ENCODE results near the gene CTPS2. TPM values are rescaled to one million over a fixed set of nuclear protein-coding genes. Genes with fewer than 3 reads are reported as not detected.

CTPS2 gene
- total and polyA plus RNA-seq, 2 experiments from 2014 or later: 10.4 to 35.5 TPM

DNA sequence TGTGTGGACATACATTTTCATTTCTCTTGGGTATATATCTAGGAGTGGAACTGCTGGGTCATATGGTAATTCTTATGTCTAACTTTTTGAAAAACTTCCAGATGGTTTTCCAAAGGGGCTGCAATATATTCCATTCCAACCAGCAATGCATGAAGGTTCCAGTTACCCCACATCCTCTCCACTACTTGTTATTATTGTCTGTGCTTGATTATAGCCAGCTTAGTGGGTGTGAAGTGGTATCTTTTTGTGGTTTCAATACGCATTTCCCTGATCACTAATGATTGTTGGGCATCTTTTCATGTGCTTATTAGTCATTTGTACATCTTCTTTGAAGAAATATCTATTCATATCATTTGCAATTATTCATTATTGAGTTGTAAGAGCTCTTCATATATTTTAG lies 94.0 kb downstream of the CTPS2 start:
- Mint-ChIP-seq H3K9me3 (no peaks in the 10 kb centered on the region), H3K36me3 (ENCODE audit: low read depth) (peaks cover 62% of the 10 kb centered on the region), H3K4me3 (no peak overlapping the region), H3K27me3 (ENCODE audit: insufficient read depth, low read depth, poor library complexity) (peaks cover 2% of the 10 kb centered on the region), H3K4me1 (peaks cover 3% of the 10 kb centered on the region; the same call in 1 of the 3 replicates), H3K27ac (no peak overlapping the region)
- H3K36me3 ChIP-seq (ENCODE audit: insufficient read depth): no peaks in the 10 kb centered on the region
- no peak overlapping the region for H3K27ac ChIP-seq (ENCODE audit: low read depth)
- H3K4me2 ChIP-seq: no peak overlapping the region
- H3F3A ChIP-seq (replicated peaks; ENCODE audit: low read depth): peaks cover 3% of the 10 kb centered on the region; the same call in 1 of the 2 replicates
- ATAC-seq: no peak
- H2AFZ ChIP-seq: no peak overlapping the region
- no peak for DNase-seq (ENCODE audit: low spot score)
- no peaks in the 10 kb centered on the region for H3K9me2 ChIP-seq (ENCODE audit: insufficient read depth)
- no peak overlapping the region for H3K4me3 ChIP-seq
- TF ChIP-seq, protein P1, sequence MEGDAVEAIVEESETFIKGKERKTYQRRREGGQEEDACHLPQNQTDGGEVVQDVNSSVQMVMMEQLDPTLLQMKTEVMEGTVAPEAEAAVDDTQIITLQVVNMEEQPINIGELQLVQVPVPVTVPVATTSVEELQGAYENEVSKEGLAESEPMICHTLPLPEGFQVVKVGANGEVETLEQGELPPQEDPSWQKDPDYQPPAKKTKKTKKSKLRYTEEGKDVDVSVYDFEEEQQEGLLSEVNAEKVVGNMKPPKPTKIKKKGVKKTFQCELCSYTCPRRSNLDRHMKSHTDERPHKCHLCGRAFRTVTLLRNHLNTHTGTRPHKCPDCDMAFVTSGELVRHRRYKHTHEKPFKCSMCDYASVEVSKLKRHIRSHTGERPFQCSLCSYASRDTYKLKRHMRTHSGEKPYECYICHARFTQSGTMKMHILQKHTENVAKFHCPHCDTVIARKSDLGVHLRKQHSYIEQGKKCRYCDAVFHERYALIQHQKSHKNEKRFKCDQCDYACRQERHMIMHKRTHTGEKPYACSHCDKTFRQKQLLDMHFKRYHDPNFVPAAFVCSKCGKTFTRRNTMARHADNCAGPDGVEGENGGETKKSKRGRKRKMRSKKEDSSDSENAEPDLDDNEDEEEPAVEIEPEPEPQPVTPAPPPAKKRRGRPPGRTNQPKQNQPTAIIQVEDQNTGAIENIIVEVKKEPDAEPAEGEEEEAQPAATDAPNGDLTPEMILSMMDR (conservative IDR thresholded peaks at IDR 0.05; ENCODE audit: low read depth in 2 of 2): no peak
- TF ChIP-seq ZNF114 (CRISPR knock-in tag; IDR thresholded peaks at IDR 0.05) (no peak), ZNF331 (CRISPR knock-in tag; IDR thresholded peaks at IDR 0.05; ENCODE audit: low read depth) (no peak), JUNB (IDR thresholded peaks at IDR 0.05; ENCODE audit: unreplicated experiment) (no peak), EZH2 (IDR thresholded peaks at IDR 0.05; ENCODE audit: low read depth, unreplicated experiment) (no peak), POLR2AphosphoS5 (IDR thresholded peaks at IDR 0.05; ENCODE audit: low read depth) (no peak), STAT1 (IDR thresholded peaks at IDR 0.05; ENCODE audit: unreplicated experiment) (no peak), EZH2phosphoT487 (IDR thresholded peaks at IDR 0.05; ENCODE audit: unreplicated experiment) (no peak), CREB1 (CRISPR knock-in tag; IDR thresholded peaks at IDR 0.05; ENCODE audit: low read depth) (no peak), NANOG (IDR thresholded peaks at IDR 0.05; ENCODE audit: borderline replicate concordance) (no peak)
- TF ChIP-seq, protein P2, sequence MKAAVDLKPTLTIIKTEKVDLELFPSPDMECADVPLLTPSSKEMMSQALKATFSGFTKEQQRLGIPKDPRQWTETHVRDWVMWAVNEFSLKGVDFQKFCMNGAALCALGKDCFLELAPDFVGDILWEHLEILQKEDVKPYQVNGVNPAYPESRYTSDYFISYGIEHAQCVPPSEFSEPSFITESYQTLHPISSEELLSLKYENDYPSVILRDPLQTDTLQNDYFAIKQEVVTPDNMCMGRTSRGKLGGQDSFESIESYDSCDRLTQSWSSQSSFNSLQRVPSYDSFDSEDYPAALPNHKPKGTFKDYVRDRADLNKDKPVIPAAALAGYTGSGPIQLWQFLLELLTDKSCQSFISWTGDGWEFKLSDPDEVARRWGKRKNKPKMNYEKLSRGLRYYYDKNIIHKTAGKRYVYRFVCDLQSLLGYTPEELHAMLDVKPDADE (IDR thresholded peaks at IDR 0.05): no peak
- TF ChIP-seq, protein P3, sequence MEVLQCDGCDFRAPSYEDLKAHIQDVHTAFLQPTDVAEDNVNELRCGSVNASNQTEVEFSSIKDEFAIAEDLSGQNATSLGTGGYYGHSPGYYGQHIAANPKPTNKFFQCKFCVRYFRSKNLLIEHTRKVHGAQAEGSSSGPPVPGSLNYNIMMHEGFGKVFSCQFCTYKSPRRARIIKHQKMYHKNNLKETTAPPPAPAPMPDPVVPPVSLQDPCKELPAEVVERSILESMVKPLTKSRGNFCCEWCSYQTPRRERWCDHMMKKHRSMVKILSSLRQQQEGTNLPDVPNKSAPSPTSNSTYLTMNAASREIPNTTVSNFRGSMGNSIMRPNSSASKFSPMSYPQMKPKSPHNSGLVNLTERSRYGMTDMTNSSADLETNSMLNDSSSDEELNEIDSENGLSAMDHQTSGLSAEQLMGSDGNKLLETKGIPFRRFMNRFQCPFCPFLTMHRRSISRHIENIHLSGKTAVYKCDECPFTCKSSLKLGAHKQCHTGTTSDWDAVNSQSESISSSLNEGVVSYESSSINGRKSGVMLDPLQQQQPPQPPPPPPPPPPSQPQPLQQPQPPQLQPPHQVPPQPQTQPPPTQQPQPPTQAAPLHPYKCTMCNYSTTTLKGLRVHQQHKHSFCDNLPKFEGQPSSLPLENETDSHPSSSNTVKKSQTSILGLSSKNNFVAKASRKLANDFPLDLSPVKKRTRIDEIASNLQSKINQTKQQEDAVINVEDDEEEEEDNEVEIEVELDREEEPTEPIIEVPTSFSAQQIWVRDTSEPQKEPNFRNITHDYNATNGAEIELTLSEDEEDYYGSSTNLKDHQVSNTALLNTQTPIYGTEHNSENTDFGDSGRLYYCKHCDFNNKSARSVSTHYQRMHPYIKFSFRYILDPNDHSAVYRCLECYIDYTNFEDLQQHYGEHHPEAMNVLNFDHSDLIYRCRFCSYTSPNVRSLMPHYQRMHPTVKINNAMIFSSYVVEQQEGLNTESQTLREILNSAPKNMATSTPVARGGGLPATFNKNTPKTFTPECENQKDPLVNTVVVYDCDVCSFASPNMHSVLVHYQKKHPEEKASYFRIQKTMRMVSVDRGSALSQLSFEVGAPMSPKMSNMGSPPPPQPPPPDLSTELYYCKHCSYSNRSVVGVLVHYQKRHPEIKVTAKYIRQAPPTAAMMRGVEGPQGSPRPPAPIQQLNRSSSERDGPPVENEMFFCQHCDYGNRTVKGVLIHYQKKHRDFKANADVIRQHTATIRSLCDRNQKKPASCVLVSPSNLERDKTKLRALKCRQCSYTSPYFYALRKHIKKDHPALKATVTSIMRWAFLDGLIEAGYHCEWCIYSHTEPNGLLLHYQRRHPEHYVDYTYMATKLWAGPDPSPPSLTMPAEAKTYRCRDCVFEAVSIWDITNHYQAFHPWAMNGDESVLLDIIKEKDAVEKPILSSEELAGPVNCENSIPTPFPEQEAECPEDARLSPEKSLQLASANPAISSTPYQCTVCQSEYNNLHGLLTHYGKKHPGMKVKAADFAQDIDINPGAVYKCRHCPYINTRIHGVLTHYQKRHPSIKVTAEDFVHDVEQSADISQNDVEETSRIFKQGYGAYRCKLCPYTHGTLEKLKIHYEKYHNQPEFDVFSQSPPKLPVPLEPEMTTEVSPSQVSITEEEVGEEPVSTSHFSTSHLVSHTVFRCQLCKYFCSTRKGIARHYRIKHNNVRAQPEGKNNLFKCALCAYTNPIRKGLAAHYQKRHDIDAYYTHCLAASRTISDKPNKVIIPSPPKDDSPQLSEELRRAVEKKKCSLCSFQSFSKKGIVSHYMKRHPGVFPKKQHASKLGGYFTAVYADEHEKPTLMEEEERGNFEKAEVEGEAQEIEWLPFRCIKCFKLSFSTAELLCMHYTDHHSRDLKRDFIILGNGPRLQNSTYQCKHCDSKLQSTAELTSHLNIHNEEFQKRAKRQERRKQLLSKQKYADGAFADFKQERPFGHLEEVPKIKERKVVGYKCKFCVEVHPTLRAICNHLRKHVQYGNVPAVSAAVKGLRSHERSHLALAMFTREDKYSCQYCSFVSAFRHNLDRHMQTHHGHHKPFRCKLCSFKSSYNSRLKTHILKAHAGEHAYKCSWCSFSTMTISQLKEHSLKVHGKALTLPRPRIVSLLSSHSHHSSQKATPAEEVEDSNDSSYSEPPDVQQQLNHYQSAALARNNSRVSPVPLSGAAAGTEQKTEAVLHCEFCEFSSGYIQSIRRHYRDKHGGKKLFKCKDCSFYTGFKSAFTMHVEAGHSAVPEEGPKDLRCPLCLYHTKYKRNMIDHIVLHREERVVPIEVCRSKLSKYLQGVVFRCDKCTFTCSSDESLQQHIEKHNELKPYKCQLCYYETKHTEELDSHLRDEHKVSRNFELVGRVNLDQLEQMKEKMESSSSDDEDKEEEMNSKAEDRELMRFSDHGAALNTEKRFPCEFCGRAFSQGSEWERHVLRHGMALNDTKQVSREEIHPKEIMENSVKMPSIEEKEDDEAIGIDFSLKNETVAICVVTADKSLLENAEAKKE (CRISPR knock-in tag; IDR thresholded peaks at IDR 0.05): no peak
- TF ChIP-seq, protein P4, sequence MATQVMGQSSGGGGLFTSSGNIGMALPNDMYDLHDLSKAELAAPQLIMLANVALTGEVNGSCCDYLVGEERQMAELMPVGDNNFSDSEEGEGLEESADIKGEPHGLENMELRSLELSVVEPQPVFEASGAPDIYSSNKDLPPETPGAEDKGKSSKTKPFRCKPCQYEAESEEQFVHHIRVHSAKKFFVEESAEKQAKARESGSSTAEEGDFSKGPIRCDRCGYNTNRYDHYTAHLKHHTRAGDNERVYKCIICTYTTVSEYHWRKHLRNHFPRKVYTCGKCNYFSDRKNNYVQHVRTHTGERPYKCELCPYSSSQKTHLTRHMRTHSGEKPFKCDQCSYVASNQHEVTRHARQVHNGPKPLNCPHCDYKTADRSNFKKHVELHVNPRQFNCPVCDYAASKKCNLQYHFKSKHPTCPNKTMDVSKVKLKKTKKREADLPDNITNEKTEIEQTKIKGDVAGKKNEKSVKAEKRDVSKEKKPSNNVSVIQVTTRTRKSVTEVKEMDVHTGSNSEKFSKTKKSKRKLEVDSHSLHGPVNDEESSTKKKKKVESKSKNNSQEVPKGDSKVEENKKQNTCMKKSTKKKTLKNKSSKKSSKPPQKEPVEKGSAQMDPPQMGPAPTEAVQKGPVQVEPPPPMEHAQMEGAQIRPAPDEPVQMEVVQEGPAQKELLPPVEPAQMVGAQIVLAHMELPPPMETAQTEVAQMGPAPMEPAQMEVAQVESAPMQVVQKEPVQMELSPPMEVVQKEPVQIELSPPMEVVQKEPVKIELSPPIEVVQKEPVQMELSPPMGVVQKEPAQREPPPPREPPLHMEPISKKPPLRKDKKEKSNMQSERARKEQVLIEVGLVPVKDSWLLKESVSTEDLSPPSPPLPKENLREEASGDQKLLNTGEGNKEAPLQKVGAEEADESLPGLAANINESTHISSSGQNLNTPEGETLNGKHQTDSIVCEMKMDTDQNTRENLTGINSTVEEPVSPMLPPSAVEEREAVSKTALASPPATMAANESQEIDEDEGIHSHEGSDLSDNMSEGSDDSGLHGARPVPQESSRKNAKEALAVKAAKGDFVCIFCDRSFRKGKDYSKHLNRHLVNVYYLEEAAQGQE (IDR thresholded peaks at IDR 0.05; ENCODE audit: unreplicated experiment): no peak
- no peaks in the 10 kb centered on the region for H4K20me1 ChIP-seq (replicated peaks; ENCODE audit: insufficient read depth)
- H3K79me2 ChIP-seq (replicated peaks; ENCODE audit: insufficient read depth): no peaks in the 10 kb centered on the region
- no peaks in the 10 kb centered on the region for H3K27me3 ChIP-seq (ENCODE audit: insufficient read depth)
- H3K4me1 ChIP-seq (ENCODE audit: insufficient read depth): no peaks in the 10 kb centered on the region
